GM08714 (cell line): ENCODE measurements around the gene OLIG1.

Experiments
- H3K4me3 ChIP-seq: fragments of 200-500 bp; sonication (Bioruptor generic); 2 replicates; pipeline ENCODE4 v1.5.1; 2014; ENCODE audit warnings: mild to moderate bottlenecking, low read length, inconsistent platforms
- ZNF274 ChIP-seq: IDR thresholded peaks from 2 replicates; pipeline ENCODE4 v1.6.1; 2012; ENCODE audit warnings: mild to moderate bottlenecking, low read depth, low read length

Gene OLIG1, protein sequence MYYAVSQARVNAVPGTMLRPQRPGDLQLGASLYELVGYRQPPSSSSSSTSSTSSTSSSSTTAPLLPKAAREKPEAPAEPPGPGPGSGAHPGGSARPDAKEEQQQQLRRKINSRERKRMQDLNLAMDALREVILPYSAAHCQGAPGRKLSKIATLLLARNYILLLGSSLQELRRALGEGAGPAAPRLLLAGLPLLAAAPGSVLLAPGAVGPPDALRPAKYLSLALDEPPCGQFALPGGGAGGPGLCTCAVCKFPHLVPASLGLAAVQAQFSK

DNA sequence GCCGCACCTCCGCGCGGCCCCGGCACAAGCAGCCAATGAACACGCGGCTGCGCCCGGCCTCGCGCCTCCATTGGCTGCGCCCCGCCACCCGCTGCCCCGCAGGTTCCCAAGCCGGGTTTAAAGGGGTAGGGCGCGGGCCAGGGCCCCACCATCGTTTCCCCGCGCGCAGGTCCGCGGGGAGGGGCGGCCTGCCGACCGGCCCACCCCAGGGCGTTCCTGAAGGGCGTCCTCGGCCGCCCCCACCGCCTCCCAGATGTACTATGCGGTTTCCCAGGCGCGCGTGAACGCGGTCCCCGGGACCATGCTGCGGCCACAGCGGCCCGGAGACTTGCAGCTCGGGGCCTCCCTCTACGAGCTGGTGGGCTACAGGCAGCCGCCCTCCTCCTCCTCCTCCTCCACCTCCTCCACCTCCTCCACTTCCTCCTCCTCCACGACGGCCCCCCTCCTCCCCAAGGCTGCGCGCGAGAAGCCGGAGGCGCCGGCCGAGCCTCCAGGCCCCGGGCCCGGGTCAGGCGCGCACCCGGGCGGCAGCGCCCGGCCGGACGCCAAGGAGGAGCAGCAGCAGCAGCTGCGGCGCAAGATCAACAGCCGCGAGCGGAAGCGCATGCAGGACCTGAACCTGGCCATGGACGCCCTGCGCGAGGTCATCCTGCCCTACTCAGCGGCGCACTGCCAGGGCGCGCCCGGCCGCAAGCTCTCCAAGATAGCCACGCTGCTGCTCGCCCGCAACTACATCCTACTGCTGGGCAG is at the start of gene OLIG1:
TSS of gene OLIG1 (plus strand) at position 148 of the 750 bp plus-strand sequence. CDS start at position 254, 106 bp downstream.
- no peak for TF ChIP-seq ZNF274
- peak within 1 kb of the TSS; percentile 56; the same call in 1 of the 2 replicates for H3K4me3 ChIP-seq

DNA sequence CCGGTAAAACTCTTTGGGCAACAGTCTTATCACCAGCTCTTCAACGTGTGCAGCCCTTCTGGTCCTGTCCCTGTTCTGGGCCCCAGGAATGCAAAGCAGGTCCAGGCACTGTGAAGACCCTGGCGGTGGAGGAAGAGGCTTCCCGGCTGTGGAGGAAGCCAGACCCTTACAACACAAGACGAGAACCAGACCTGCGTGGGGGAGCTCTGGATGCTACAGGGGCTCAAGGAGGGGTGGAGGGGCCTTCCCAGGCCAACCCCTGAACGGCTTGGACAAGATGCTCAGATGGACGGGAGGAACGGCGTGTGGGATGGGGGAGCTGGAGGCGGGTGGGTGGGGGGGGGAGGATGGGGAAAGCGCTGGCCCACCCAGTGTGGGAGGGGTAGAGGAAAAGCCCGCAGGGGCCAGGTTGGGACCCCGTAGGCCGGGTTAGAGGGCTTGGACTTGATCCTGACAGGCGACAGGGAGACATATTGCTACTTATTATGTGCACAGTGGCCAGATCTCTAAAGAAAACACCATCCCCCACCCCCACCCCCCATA is 49.3 kb upstream of the OLIG1 start:
- no peak for TF ChIP-seq ZNF274
- H3K4me3 ChIP-seq, result no peak overlapping the region

DNA sequence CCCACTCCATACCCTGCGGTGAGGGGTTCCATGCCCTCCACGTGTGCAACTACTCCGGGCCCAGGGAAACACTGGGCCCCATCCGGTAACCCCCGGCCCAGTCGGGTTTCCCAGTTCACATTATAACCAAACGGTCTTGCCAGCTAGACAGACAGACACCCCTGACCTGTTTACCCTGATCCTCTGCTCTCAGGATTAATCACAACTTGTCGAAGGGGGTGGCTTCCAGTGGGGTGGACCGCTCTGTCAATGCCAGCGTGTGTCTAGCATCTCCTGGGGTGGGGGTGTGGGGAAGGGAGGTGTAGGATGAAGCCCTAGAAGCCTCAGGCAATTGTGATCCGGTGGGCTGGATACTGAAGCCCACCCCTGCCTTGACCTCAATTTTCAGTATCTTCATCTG is 48.8 kb upstream of the OLIG1 start:
- H3K4me3 ChIP-seq, result no peak overlapping the region
- no peak for TF ChIP-seq ZNF274

DNA sequence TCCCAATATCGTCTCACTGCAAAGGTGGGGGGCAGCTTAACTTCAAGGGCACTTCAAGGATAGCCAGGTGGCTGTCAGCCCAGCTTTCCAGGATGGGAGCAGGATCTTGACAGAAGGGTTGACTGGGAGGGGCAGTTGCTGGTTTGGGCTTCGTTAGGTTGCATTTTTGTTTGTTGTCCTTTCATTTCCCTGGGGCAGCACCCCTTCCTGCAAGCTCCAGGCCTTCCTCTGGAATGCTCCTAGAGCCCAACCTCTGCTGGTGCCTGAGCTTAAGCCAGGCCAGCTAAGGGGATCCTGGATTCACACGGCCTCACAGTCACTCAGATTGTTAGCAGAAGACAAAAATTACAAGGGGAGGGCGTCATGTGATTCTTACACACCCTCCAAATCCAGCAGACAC is 48.3 kb upstream of the OLIG1 start:
- TF ChIP-seq ZNF274, result no peak
- no peak overlapping the region for H3K4me3 ChIP-seq

DNA sequence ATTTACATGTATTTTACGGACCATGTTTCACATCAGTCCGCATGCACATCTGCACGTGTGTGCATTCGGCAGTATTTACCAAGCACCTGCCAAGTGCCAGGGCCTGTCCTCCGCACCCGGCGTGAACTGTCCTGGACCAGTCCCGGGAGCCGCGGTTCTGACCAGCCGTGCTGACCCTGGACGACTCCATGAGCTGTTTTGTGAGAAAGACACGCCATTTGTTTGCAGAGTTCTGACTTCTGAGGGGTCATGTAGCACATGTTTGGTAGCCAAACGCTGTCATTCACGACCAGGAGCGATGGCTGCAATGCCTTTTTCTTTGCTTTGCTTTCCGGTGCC is 47.5 kb upstream of the OLIG1 start:
- TF ChIP-seq ZNF274, result no peak
- no peak overlapping the region for H3K4me3 ChIP-seq

DNA sequence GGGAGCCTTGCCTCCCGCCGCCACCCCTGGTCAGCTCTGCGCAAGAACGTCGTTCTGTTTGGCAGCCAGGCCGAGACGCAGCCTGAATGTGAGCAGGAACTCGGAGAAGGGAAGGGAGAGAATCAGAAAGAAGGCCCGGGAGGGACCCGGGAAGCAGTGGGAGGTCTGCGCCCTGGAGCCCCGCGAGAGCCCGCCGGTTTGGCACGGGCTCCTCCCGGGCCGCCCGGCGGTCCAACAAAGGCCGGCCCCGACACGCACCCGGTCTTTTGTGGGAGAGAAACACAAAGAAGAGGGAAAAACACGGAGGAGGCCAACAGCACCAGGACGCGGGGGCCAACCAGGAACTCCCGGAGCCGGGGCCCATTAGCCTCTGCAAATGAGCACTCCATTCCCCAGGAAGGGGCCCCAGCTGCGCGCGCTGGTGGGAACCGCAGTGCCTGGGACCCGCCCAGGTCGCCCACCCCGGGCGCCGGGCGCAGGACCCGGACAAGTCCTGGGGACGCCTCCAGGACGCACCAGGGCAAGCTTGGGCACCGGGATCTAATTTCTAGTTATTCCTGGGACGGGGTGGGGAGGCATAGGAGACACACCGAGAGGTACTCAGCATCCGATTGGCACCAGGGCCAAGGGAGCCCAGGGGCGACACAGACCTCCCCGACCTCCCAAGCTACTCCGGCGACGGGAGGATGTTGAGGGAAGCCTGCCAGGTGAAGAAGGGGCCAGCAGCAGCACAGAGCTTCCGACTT is 46.9 kb upstream of the OLIG1 start:
- H3K4me3 ChIP-seq, result no peak overlapping the region
- no peak for TF ChIP-seq ZNF274

DNA sequence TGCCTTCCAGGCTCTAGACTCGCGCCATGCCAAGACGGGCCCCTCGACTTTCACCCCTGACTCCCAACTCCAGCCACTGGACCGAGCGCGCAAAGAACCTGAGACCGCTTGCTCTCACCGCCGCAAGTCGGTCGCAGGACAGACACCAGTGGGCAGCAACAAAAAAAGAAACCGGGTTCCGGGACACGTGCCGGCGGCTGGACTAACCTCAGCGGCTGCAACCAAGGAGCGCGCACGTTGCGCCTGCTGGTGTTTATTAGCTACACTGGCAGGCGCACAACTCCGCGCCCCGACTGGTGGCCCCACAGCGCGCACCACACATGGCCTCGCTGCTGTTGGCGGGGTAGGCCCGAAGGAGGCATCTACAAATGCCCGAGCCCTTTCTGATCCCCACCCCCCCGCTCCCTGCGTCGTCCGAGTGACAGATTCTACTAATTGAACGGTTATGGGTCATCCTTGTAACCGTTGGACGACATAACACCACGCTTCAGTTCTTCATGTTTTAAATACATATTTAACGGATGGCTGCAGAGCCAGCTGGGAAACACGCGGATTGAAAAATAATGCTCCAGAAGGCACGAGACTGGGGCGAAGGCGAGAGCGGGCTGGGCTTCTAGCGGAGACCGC is 46.3 kb upstream of the OLIG1 start:
- H3K4me3 ChIP-seq, result no peak overlapping the region
- TF ChIP-seq ZNF274, result no peak

DNA sequence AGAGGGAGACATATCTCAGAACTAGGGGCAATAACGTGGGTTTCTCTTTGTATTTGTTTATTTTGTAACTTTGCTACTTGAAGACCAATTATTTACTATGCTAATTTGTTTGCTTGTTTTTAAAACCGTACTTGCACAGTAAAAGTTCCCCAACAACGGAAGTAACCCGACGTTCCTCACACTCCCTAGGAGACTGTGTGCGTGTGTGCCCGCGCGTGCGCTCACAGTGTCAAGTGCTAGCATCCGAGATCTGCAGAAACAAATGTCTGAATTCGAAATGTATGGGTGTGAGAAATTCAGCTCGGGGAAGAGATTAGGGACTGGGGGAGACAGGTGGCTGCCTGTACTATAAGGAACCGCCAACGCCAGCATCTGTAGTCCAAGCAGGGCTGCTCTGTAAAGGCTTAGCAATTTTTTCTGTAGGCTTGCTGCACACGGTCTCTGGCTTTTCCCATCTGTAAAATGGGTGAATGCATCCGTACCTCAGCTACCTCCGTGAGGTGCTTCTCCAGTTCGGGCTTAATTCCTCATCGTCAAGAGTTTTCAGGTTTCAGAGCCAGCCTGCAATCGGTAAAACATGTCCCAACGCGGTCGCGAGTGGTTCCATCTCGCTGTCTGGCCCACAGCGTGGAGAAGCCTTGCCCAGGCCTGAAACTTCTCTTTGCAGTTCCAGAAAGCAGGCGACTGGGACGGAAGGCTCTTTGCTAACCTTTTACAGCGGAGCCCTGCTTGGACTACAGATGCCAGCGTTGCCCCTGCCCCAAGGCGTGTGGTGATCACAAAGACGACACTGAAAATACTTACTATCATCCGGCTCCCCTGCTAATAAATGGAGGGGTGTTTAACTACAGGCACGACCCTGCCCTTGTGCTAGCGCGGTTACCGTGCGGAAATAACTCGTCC is 45.5 kb upstream of the OLIG1 start:
- no peak overlapping the region for H3K4me3 ChIP-seq
- no peak for TF ChIP-seq ZNF274

DNA sequence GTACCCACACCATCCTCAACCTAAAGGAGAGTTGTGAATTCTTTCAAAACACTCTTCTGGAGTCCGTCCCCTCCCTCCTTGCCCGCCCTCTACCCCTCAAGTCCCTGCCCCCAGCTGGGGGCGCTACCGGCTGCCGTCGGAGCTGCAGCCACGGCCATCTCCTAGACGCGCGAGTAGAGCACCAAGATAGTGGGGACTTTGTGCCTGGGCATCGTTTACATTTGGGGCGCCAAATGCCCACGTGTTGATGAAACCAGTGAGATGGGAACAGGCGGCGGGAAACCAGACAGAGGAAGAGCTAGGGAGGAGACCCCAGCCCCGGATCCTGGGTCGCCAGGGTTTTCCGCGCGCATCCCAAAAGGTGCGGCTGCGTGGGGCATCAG is 44.8 kb upstream of the OLIG1 start:
- TF ChIP-seq ZNF274, result no peak
- no peak overlapping the region for H3K4me3 ChIP-seq

DNA sequence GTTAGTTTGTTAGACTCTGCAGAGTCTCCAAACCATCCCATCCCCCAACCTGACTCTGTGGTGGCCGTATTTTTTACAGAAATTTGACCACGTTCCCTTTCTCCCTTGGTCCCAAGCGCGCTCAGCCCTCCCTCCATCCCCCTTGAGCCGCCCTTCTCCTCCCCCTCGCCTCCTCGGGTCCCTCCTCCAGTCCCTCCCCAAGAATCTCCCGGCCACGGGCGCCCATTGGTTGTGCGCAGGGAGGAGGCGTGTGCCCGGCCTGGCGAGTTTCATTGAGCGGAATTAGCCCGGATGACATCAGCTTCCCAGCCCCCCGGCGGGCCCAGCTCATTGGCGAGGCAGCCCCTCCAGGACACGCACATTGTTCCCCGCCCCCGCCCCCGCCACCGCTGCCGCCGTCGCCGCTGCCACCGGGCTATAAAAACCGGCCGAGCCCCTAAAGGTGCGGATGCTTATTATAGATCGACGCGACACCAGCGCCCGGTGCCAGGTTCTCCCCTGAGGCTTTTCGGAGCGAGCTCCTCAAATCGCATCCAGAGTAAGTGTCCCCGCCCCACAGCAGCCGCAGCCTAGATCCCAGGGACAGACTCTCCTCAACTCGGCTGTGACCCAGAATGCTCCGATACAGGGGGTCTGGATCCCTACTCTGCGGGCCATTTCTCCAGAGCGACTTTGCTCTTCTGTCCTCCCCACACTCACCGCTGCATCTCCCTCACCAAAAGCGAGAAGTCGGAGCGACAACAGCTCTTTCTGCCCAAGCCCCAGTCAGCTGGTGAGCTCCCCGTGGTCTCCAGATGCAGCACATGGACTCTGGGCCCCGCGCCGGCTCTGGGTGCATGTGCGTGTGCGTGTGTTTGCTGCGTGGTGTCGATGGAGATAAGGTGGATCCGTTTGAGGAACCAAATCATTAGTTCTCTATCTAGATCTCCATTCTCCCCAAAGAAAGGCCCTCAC is 44.2 kb upstream of the OLIG1 start, which contains the start of gene OLIG2:
TSS of gene OLIG2 (plus strand) at position 447 of the 954 bp plus-strand sequence. CDS start 928 bp downstream, outside the sequence.
- TF ChIP-seq ZNF274, result no peak

DNA sequence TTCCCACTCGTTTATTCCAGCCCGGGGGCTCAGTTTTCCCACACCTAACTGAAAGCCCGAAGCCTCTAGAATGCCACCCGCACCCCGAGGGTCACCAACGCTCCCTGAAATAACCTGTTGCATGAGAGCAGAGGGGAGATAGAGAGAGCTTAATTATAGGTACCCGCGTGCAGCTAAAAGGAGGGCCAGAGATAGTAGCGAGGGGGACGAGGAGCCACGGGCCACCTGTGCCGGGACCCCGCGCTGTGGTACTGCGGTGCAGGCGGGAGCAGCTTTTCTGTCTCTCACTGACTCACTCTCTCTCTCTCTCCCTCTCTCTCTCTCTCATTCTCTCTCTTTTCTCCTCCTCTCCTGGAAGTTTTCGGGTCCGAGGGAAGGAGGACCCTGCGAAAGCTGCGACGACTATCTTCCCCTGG is 43.5 kb upstream of the OLIG1 start:
- H3K4me3 ChIP-seq, result no peak overlapping the region
- TF ChIP-seq ZNF274, result no peak

More for the DNA sequence above, 44.2 kb upstream of the OLIG1 start, which contains the start of gene OLIG2:
- no peak within 1 kb of the TSS for H3K4me3 ChIP-seq

DNA sequence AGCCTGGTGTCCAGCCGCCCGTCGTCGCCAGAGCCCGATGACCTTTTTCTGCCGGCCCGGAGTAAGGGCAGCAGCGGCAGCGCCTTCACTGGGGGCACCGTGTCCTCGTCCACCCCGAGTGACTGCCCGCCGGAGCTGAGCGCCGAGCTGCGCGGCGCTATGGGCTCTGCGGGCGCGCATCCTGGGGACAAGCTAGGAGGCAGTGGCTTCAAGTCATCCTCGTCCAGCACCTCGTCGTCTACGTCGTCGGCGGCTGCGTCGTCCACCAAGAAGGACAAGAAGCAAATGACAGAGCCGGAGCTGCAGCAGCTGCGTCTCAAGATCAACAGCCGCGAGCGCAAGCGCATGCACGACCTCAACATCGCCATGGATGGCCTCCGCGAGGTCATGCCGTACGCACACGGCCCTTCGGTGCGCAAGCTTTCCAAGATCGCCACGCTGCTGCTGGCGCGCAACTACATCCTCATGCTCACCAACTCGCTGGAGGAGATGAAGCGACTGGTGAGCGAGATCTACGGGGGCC is 43.0 kb upstream of the OLIG1 start:
- TF ChIP-seq ZNF274, result no peak
- no peak overlapping the region for H3K4me3 ChIP-seq
